Measurements from ENCODE around the gene TLE6. TPM values are rescaled to one million over a fixed set of nuclear protein-coding genes. Genes with fewer than 3 reads are reported as not detected.
A peak's percentile ranks its signal among the peaks of the same experiment; 100 is the strongest.

The TLE6 gene
- total and polyA plus RNA-seq, 10 of the 15 experiments (the other 5 are each of a cell fraction or from before 2014, with no cell fraction given): 2.7 to 13.8 (median 6.4) TPM

DNA sequence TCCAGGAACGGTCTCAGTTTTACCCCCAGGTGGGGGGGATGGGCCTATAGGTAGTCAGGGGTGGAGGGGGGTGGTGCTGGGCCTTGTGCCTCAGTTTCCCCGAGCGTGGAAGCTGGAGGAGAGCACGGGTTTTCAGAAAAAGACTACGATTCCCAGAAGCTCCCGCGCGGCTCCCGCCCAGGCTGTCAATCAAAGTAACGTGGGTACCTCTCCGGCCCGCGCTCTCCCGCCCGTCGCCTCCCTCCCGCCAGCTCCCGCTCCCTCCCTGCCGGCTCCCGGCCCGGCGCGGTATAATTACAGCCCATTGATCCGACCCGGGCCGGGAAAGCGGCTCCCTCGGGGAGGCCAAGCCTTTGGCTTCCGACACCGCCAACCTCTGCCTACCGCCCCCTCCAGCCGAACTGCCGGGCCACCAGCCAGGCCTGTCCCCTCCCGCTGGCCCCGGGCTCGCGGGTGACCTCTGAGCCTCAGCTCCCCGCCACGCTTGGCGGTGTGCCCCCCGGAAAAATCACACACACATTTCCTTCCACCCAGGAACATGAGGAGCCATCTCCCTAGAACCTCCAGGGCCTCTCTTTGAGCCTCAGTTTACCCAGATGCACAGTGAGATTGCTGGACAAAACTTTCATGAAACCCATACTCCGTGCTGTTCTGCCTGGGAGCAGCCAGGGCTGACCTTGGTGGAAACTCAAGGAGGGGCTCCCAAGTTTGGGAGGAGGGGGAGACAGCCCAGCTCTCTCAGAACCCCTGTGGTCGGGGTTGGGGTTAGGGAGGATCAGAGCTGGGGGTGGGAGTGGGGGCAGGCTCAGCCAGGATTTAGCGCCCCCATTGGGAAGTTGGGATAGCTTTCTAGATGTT is 59.0 kb downstream of the TLE6 start (continued):
- TF ChIP-seq ZNF592 (IDR thresholded peaks at IDR 0.05) (no peak), NBN (IDR thresholded peaks at IDR 0.05) (no peak), SIX5 (IDR thresholded peaks at IDR 0.05; ENCODE audit: low read depth, low read length, severe bottlenecking) (peak; percentile 82), BCL3 (IDR thresholded peaks at IDR 0.05; ENCODE audit: borderline replicate concordance, insufficient read depth, low read depth, low read length, poor library complexity, severe bottlenecking) (no peak), RELA (IDR thresholded peaks at IDR 0.05; ENCODE audit: borderline replicate concordance, partially characterized antibody) (no peak), RAD21 (IDR thresholded peaks at IDR 0.05; ENCODE audit: insufficient read depth, low read depth, low read length) (no peak), BMI1 (IDR thresholded peaks at IDR 0.05; ENCODE audit: borderline replicate concordance) (no peak), NFYA (IDR thresholded peaks at IDR 0.05; ENCODE audit: borderline replicate concordance, low read depth, low read length) (no peak), TAF1 (IDR thresholded peaks at IDR 0.05; ENCODE audit: borderline replicate concordance, low read depth, low read length) (no peak), E2F8 (IDR thresholded peaks at IDR 0.05; ENCODE audit: low read depth, partially characterized antibody) (no peak), RFX5 (IDR thresholded peaks at IDR 0.05; ENCODE audit: low read depth, low read length) (no peak), JUNB (IDR thresholded peaks at IDR 0.05) (no peak), MYC (IDR thresholded peaks at IDR 0.05; ENCODE audit: insufficient read depth, insufficient read length, insufficient replicate concordance, low read length, severe bottlenecking) (no peak), IRF4 (IDR thresholded peaks at IDR 0.05; ENCODE audit: low read depth, low read length) (no peak)
- TF ChIP-seq, protein P1, sequence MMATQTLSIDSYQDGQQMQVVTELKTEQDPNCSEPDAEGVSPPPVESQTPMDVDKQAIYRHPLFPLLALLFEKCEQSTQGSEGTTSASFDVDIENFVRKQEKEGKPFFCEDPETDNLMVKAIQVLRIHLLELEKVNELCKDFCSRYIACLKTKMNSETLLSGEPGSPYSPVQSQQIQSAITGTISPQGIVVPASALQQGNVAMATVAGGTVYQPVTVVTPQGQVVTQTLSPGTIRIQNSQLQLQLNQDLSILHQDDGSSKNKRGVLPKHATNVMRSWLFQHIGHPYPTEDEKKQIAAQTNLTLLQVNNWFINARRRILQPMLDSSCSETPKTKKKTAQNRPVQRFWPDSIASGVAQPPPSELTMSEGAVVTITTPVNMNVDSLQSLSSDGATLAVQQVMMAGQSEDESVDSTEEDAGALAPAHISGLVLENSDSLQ (IDR thresholded peaks at IDR 0.05): peak; percentile 98
- TF ChIP-seq, protein P2, sequence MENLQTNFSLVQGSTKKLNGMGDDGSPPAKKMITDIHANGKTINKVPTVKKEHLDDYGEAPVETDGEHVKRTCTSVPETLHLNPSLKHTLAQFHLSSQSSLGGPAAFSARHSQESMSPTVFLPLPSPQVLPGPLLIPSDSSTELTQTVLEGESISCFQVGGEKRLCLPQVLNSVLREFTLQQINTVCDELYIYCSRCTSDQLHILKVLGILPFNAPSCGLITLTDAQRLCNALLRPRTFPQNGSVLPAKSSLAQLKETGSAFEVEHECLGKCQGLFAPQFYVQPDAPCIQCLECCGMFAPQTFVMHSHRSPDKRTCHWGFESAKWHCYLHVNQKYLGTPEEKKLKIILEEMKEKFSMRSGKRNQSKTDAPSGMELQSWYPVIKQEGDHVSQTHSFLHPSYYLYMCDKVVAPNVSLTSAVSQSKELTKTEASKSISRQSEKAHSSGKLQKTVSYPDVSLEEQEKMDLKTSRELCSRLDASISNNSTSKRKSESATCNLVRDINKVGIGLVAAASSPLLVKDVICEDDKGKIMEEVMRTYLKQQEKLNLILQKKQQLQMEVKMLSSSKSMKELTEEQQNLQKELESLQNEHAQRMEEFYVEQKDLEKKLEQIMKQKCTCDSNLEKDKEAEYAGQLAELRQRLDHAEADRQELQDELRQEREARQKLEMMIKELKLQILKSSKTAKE (IDR thresholded peaks at IDR 0.05; ENCODE audit: low read depth, poor library complexity, severe bottlenecking): no peak

All from GM12878 (cell line).